ENCODE results near the gene MMP24OS. TPM values are rescaled to one million over a fixed set of nuclear protein-coding genes. Genes with fewer than 3 reads are reported as not detected.

The MMP24OS gene
- total RNA-seq, 2 experiments from 2014 or later: 46.6 to 48.4 TPM

- ChIA-PET CTCF (no interaction called here), POLR2A (interaction anchor here (1.2 kb wide), 1 partner anchor 18 kb away, joined by 3 read pairs; no protein-coding TSS in a partner anchor)
- Mint-ChIP-seq H3K27me3 (no peaks in the 10 kb centered on the region), H3K36me3 (ENCODE audit: low read depth) (peaks cover 21% of the 10 kb centered on the region), H3K4me3 (peak overlapping the region; percentile 85), H3K9me3 (no peaks in the 10 kb centered on the region), H3K27ac (peak overlapping the region; percentile 92), H3K4me1 (ENCODE audit: low read depth) (peaks cover 30% of the 10 kb centered on the region)
- ATAC-seq (no peak), DNase-seq (peak; percentile 21)
- intact Hi-C loops (cut with micrococcal nuclease): no loop called here
- no peak for TF ChIP-seq CTCF (IDR thresholded peaks at IDR 0.05)
Measured at GRCh38 chr20:35285806-35286076, 7.8 kb upstream of the MMP24OS start.

GRCh38 chr20:35284992-35285805 is 7.3 kb upstream of the MMP24OS start:
- Mint-ChIP-seq H3K36me3 (ENCODE audit: low read depth) (peaks cover 26% of the 10 kb centered on the region), H3K9me3 (no peaks in the 10 kb centered on the region), H3K27ac (peak overlapping the region; percentile 92), H3K4me1 (ENCODE audit: low read depth) (peaks cover 30% of the 10 kb centered on the region), H3K4me3 (peak overlapping the region; percentile 85), H3K27me3 (no peaks in the 10 kb centered on the region)
- DNase-seq (no peak), ATAC-seq (no peak)
- no peak for TF ChIP-seq CTCF (IDR thresholded peaks at IDR 0.05)
- intact Hi-C loops (cut with micrococcal nuclease): no loop called here
- ChIA-PET POLR2A (interaction anchor here (0.5 to 1.5 kb wide), 10 partner anchors 14 to 1180 kb away, joined by 3 to 7 read pairs (median 4); partner anchors contain the start of genes CEP250, CPNE1, NCOA6 and RBM12), CTCF (interaction anchor here (0.8 to 3.1 kb wide), 7 partner anchors 9 to 412 kb away, joined by 3 to 22 read pairs (median 4); partner anchors contain the start of gene EDEM2)

GRCh38 chr20:35284267-35284991 is 6.5 kb upstream of the MMP24OS start, which contains the start of gene EIF6:
Gene EIF6, minus strand, starts transcription at chr20:35284772. Its CDS starts 285 bp downstream, at chr20:35284487.
- peaks cover 30% of the 10 kb centered on the region for H3K4me1 Mint-ChIP-seq (ENCODE audit: low read depth)
- no peaks in the 10 kb centered on the region for H3K27me3 Mint-ChIP-seq
- no peaks in the 10 kb centered on the region for H3K9me3 Mint-ChIP-seq
- ATAC-seq (peak; percentile 91), DNase-seq (peak; percentile 88)
- peaks cover 33% of the 10 kb centered on the region for H3K36me3 Mint-ChIP-seq (ENCODE audit: low read depth)
- TF ChIP-seq CTCF (IDR thresholded peaks at IDR 0.05): no peak
- CTCF ChIA-PET: interaction anchor here (0.8 to 3.1 kb wide), 9 partner anchors 8 to 411 kb away, joined by 3 to 22 read pairs (median 4); partner anchors contain the start of gene EDEM2
- intact Hi-C loops (cut with micrococcal nuclease): no loop called here
- peak within 1 kb of the TSS; percentile 85 for H3K4me3 Mint-ChIP-seq
- POLR2A ChIA-PET: interaction anchor here (0.5 to 1.5 kb wide), 16 partner anchors 10 to 1180 kb away, joined by 3 to 7 read pairs (median 4); partner anchors contain the start of genes CEP250, CPNE1, NCOA6 and RBM12
- H3K27ac Mint-ChIP-seq: peak within 1 kb of the TSS; percentile 92

GRCh38 chr20:35283441-35284266 is 5.7 kb upstream of the MMP24OS start:
- no peak for ATAC-seq
- Mint-ChIP-seq H3K9me3 (no peaks in the 10 kb centered on the region), H3K36me3 (ENCODE audit: low read depth) (peaks cover 40% of the 10 kb centered on the region), H3K4me3 (peak overlapping the region; percentile 85), H3K27me3 (no peaks in the 10 kb centered on the region), H3K27ac (peak overlapping the region; percentile 92), H3K4me1 (ENCODE audit: low read depth) (peaks cover 30% of the 10 kb centered on the region)
- ChIA-PET POLR2A (interaction anchor here (0.6 to 1.5 kb wide), 12 partner anchors 11 to 670 kb away, joined by 3 to 6 read pairs (median 3); partner anchors contain the start of genes CEP250, CPNE1, RBM12 and SCAND1), CTCF (interaction anchor here (0.9 to 3.1 kb wide), 9 partner anchors 15 to 410 kb away, joined by 3 to 22 read pairs (median 3); partner anchors contain the start of gene EDEM2)
- no peak for TF ChIP-seq CTCF (IDR thresholded peaks at IDR 0.05)
- intact Hi-C loops (cut with micrococcal nuclease): no loop called here
- peak; percentile 46 for DNase-seq

All from activated CD8-positive, alpha-beta T cell treated with anti-CD3 and anti-CD28 coated beads for 36 hours (primary cell).